DOHH2 (cell line): ENCODE results near the gene MED25.

Source experiments
- EZH2phosphoT487 ChIP-seq: fragments of 200-600 bp; sonication (generic); IDR thresholded peaks from 2 replicates; pipeline ENCODE4 v1.6.1; 2017; ENCODE audit warnings: borderline replicate concordance, mild to moderate bottlenecking, antibody characterized with exemption, low read length, moderate library complexity, mixed read lengths
- TF ChIP-seq, protein P1 (sequence below): fragments of 200-600 bp; sonication (generic); IDR thresholded peaks from one replicate; pipeline ENCODE4 v1.5.1; 2014; ENCODE audit warnings: antibody characterized with exemption, mild to moderate bottlenecking, low read depth, low read length; ENCODE audit not compliant: poor library complexity, severe bottlenecking

DNA sequence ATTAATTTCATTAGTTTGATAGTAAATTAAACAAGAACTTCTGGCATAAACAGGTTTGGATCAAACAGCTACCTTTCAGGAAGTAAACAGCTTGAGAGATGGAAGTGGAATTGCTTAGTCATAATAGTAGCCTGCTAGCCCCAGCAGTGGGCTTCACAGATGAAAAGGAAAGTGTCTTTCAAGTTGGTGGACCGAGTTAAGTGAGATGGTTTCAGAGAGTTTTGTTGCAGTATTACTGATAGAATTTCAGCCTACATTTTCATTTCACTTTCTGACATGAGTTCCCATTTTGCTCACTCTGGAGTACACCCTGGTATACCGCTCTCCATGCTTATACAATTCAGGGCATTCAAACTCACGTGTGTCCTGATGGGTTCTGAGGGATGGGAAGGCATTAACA is 30.8 kb downstream of the MED25 start:
- TF ChIP-seq, protein P1, sequence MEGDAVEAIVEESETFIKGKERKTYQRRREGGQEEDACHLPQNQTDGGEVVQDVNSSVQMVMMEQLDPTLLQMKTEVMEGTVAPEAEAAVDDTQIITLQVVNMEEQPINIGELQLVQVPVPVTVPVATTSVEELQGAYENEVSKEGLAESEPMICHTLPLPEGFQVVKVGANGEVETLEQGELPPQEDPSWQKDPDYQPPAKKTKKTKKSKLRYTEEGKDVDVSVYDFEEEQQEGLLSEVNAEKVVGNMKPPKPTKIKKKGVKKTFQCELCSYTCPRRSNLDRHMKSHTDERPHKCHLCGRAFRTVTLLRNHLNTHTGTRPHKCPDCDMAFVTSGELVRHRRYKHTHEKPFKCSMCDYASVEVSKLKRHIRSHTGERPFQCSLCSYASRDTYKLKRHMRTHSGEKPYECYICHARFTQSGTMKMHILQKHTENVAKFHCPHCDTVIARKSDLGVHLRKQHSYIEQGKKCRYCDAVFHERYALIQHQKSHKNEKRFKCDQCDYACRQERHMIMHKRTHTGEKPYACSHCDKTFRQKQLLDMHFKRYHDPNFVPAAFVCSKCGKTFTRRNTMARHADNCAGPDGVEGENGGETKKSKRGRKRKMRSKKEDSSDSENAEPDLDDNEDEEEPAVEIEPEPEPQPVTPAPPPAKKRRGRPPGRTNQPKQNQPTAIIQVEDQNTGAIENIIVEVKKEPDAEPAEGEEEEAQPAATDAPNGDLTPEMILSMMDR: no peak
- no peak for TF ChIP-seq EZH2phosphoT487
